DND-41 (cell line): Measurements from ENCODE around the gene TUBA4B.

Experiments used
- ATAC-seq: fragments of 200-7000 bp; cut with Tn5 transposase; 3 replicates; pipeline ENCODE4 v1.9.1; 2021; ENCODE audit warnings: low read depth; ENCODE audit not compliant: insufficient read depth
- DNase-seq: peaks from one replicate; pipeline ENCODE4 v3.0.0-alpha.2; 2020
- H2AFZ ChIP-seq: 2 replicates; pipeline ENCODE4 v1.6.0; 2012; ENCODE audit warnings: low read depth, low read length
- H3K27ac ChIP-seq: 2 replicates; pipeline ENCODE4 v1.5.1; 2012; ENCODE audit warnings: low read length, inconsistent platforms
- H3K27me3 ChIP-seq: fragments of 200-600 bp; sonication (generic); 2 replicates; pipeline ENCODE4 v1.6.0; 2012; ENCODE audit warnings: low read length, mild to moderate bottlenecking, inconsistent platforms; ENCODE audit not compliant: insufficient read depth, poor library complexity
- H3K36me3 ChIP-seq: 2 replicates; pipeline ENCODE4 v1.5.1; 2012; ENCODE audit warnings: low read length, inconsistent platforms; ENCODE audit not compliant: insufficient read depth
- H3K4me1 ChIP-seq: 2 replicates; pipeline ENCODE4 v1.5.1; 2012; ENCODE audit warnings: mild to moderate bottlenecking, low read length; ENCODE audit not compliant: insufficient read depth
- H3K4me2 ChIP-seq: 2 replicates; pipeline ENCODE4 v1.6.0; 2012; ENCODE audit warnings: mild to moderate bottlenecking, moderate library complexity, low read length, inconsistent platforms; ENCODE audit not compliant: insufficient read depth
- H3K4me3 ChIP-seq, 2 experiments: fragments of 200-600 bp in 1 of 2; shearing (Covaris generic) in 1 of 2; 2 replicates each; pipeline ENCODE4 v1.5.1; 2012 to 2016; ENCODE audit warnings: inconsistent platforms in 2 of 2, low read length in 2 of 2, mild to moderate bottlenecking in 2 of 2, low read depth in 1 of 2, moderate library complexity in 1 of 2
- H3K79me2 ChIP-seq: 2 replicates; pipeline ENCODE4 v1.6.0; 2012; ENCODE audit warnings: low read length, inconsistent platforms; ENCODE audit not compliant: insufficient read depth
- H3K9ac ChIP-seq: 2 replicates; pipeline ENCODE4 v1.6.0; 2012; ENCODE audit warnings: low read depth, mild to moderate bottlenecking, inconsistent platforms, low read length, moderate library complexity
- H3K9me3 ChIP-seq: 2 replicates; pipeline ENCODE4 v1.5.1; 2012; ENCODE audit warnings: low read length, moderate library complexity, mild to moderate bottlenecking, inconsistent platforms; ENCODE audit not compliant: insufficient read depth, severe bottlenecking
- H4K20me1 ChIP-seq: 2 replicates; pipeline ENCODE4 v1.6.0; 2012; ENCODE audit warnings: low read length; ENCODE audit not compliant: insufficient read depth
- EZH2 ChIP-seq: IDR thresholded peaks from 3 replicates; pipeline ENCODE4 v1.6.1; 2012; ENCODE audit warnings: borderline replicate concordance, low read depth, mild to moderate bottlenecking, moderate library complexity, low read length, inconsistent platforms; ENCODE audit not compliant: severe bottlenecking
- TF ChIP-seq, protein P1 (sequence below): IDR thresholded peaks from 2 replicates; pipeline ENCODE4 v1.5.1; 2012; ENCODE audit warnings: borderline replicate concordance, low read length, moderate library complexity, mild to moderate bottlenecking; ENCODE audit not compliant: poor library complexity, severe bottlenecking; ENCODE audit errors: extremely low read depth

TUBA4B gene

DNA sequence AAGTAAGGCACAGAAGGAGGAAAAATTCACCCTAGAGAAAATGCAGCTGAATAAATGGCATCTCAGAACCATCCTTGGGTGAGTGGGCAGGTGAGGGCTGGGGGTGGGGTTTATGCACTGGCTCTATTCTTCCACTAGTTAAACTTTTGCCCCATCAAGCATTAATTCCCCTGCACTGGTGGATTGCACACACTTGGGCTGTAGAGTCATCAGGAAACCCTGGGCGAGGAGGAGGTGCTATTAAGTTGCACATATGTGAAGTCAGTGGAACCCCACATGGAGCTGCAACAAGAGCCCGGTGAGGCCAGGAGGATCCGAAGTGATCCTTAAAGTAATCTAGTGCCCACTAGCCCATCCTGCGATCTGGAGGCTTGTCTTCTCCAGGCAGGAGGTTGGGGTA, 19.3 kb downstream of the TUBA4B start:
- H3K79me2 ChIP-seq = no peaks in the 10 kb centered on the region
- no peak for ATAC-seq
- H3K27me3 ChIP-seq = peaks cover 12% of the 10 kb centered on the region
- no peak overlapping the region for H3K4me3 ChIP-seq
- H3K27ac ChIP-seq = no peak overlapping the region
- no peak overlapping the region for H2AFZ ChIP-seq
- H3K4me1 ChIP-seq = peaks cover under 1% of the 10 kb centered on the region
- TF ChIP-seq EZH2 = no peak
- TF ChIP-seq, protein P1, sequence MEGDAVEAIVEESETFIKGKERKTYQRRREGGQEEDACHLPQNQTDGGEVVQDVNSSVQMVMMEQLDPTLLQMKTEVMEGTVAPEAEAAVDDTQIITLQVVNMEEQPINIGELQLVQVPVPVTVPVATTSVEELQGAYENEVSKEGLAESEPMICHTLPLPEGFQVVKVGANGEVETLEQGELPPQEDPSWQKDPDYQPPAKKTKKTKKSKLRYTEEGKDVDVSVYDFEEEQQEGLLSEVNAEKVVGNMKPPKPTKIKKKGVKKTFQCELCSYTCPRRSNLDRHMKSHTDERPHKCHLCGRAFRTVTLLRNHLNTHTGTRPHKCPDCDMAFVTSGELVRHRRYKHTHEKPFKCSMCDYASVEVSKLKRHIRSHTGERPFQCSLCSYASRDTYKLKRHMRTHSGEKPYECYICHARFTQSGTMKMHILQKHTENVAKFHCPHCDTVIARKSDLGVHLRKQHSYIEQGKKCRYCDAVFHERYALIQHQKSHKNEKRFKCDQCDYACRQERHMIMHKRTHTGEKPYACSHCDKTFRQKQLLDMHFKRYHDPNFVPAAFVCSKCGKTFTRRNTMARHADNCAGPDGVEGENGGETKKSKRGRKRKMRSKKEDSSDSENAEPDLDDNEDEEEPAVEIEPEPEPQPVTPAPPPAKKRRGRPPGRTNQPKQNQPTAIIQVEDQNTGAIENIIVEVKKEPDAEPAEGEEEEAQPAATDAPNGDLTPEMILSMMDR = no peak
- H3K9me3 ChIP-seq = no peaks in the 10 kb centered on the region
- peaks cover 1% of the 10 kb centered on the region; the same call in 1 of the 2 replicates for H4K20me1 ChIP-seq
- no peaks in the 10 kb centered on the region for H3K36me3 ChIP-seq
- DNase-seq = no peak
- H3K4me2 ChIP-seq = no peak overlapping the region
- no peak overlapping the region for H3K9ac ChIP-seq

- peaks cover 12% of the 10 kb centered on the region for H3K27me3 ChIP-seq
- H3K9me3 ChIP-seq = no peaks in the 10 kb centered on the region
Observed at GRCh38 chr2:219272995-219273394, 20.0 kb downstream of the TUBA4B start.

GRCh38 chr2:219273937-219274336, 20.9 kb downstream of the TUBA4B start:
- peaks cover 16% of the 10 kb centered on the region for H3K4me1 ChIP-seq
- DNase-seq (no peak), ATAC-seq (no peak)
- H3K27ac ChIP-seq = no peak overlapping the region
- no peaks in the 10 kb centered on the region for H3K36me3 ChIP-seq
- H4K20me1 ChIP-seq = peaks cover 4% of the 10 kb centered on the region; the same call in 1 of the 2 replicates
- H2AFZ ChIP-seq = no peak overlapping the region
- no peaks in the 10 kb centered on the region for H3K9me3 ChIP-seq
- H3K4me3 ChIP-seq = no peak overlapping the region
- H3K4me2 ChIP-seq = no peak overlapping the region
- H3K27me3 ChIP-seq = peaks cover 12% of the 10 kb centered on the region
- no peak for TF ChIP-seq EZH2
- TF ChIP-seq, protein P1 = no peak
- no peak overlapping the region for H3K9ac ChIP-seq
- H3K79me2 ChIP-seq = no peaks in the 10 kb centered on the region

More at GRCh38 chr2:219272995-219273394, 20.0 kb downstream of the TUBA4B start:
- no peak overlapping the region for H3K9ac ChIP-seq
- ATAC-seq (no peak), DNase-seq (no peak)
- no peak overlapping the region for H3K4me2 ChIP-seq
- no peaks in the 10 kb centered on the region for H3K36me3 ChIP-seq
- no peak overlapping the region for H3K27ac ChIP-seq
- no peak overlapping the region for H2AFZ ChIP-seq
- H3K4me3 ChIP-seq = no peak overlapping the region
- H4K20me1 ChIP-seq = peaks cover 4% of the 10 kb centered on the region; the same call in 1 of the 2 replicates
- peaks cover 7% of the 10 kb centered on the region for H3K4me1 ChIP-seq
- no peak for TF ChIP-seq EZH2
- H3K79me2 ChIP-seq = no peaks in the 10 kb centered on the region

GRCh38 chr2:219274361-219274921, 21.4 kb downstream of the TUBA4B start:
- no peaks in the 10 kb centered on the region for H3K79me2 ChIP-seq
- no peak overlapping the region for H3K9ac ChIP-seq
- no peaks in the 10 kb centered on the region for H3K9me3 ChIP-seq
- peaks cover 11% of the 10 kb centered on the region for H3K27me3 ChIP-seq
- no peak overlapping the region for H2AFZ ChIP-seq
- H3K4me3 ChIP-seq = no peak overlapping the region
- no peak for DNase-seq
- TF ChIP-seq, protein P1 = no peak
- no peak for TF ChIP-seq EZH2
- H4K20me1 ChIP-seq = peaks cover 4% of the 10 kb centered on the region; the same call in 1 of the 2 replicates
- H3K27ac ChIP-seq = no peak overlapping the region
- H3K4me2 ChIP-seq = no peak overlapping the region
- peaks cover 18% of the 10 kb centered on the region for H3K4me1 ChIP-seq
- ATAC-seq = no peak
- H3K36me3 ChIP-seq = no peaks in the 10 kb centered on the region
